ENCODE results near the gene MAPK1.
"Not testable (repeated sequence)": the region's sequence is repeated elsewhere in the genome, so short reads cannot be mapped to it uniquely, and the experiment has no call there.

The MAPK1 gene

GRCh38 chr22:21894799-21895198 lies 27.4 kb upstream of the MAPK1 start:
- Mint-ChIP-seq H3K4me3 (no peak overlapping the region), H3K27ac (no peak overlapping the region), H3K27me3 (no peaks in the 10 kb centered on the region), H3K4me1 (no peaks in the 10 kb centered on the region), H3K9me3 (no peaks in the 10 kb centered on the region)
- DNase-seq (no peak), ATAC-seq (no peak)

- H3K27ac Mint-ChIP-seq: peak overlapping the region in 1 of 2 donors; percentile 65
- H3K27me3 Mint-ChIP-seq: no peaks in the 10 kb centered on the region
Observed at GRCh38 chr22:21889251-21889990, 22.0 kb upstream of the MAPK1 start.

GRCh38 chr22:21887841-21888240 lies 20.4 kb upstream of the MAPK1 start:
- no peak overlapping the region for H3K4me3 Mint-ChIP-seq
- ATAC-seq (no peak), DNase-seq (no peak)
- H3K27me3 Mint-ChIP-seq: no peaks in the 10 kb centered on the region
- no peak overlapping the region for H3K27ac Mint-ChIP-seq
- no peaks in the 10 kb centered on the region for H3K9me3 Mint-ChIP-seq
- H3K4me1 Mint-ChIP-seq: no peaks in the 10 kb centered on the region

More at GRCh38 chr22:21889251-21889990, 22.0 kb upstream of the MAPK1 start:
- no peak for ATAC-seq
- DNase-seq: no peak
- H3K9me3 Mint-ChIP-seq: no peaks in the 10 kb centered on the region
- no peaks in the 10 kb centered on the region for H3K4me1 Mint-ChIP-seq
- no peak overlapping the region for H3K4me3 Mint-ChIP-seq

- H3K9me3 Mint-ChIP-seq, H3K4me3 Mint-ChIP-seq, ATAC-seq, DNase-seq, H3K27me3 Mint-ChIP-seq, H3K4me1 Mint-ChIP-seq, H3K27ac Mint-ChIP-seq: not testable (repeated sequence)
Observed at GRCh38 chr22:21883930-21884329, 16.5 kb upstream of the MAPK1 start.

GRCh38 chr22:21882754-21883333 lies 15.4 kb upstream of the MAPK1 start:
- not testable (repeated sequence) for H3K27ac Mint-ChIP-seq, H3K4me1 Mint-ChIP-seq, H3K4me3 Mint-ChIP-seq, DNase-seq, H3K9me3 Mint-ChIP-seq, H3K27me3 Mint-ChIP-seq, ATAC-seq

GRCh38 chr22:21881841-21882753 lies 14.7 kb upstream of the MAPK1 start:
- ATAC-seq (no peak), DNase-seq (no peak)
- peak overlapping the region in 1 of 2 donors; percentile 53 for H3K27ac Mint-ChIP-seq
- no peaks in the 10 kb centered on the region for H3K27me3 Mint-ChIP-seq
- no peaks in the 10 kb centered on the region for H3K9me3 Mint-ChIP-seq
- peaks cover 1% of the 10 kb centered on the region for H3K4me1 Mint-ChIP-seq
- H3K4me3 Mint-ChIP-seq: no peak overlapping the region

- peak overlapping the region; percentile 6 to 49 for H3K4me3 Mint-ChIP-seq
- DNase-seq (peak; percentile 23 to 56), ATAC-seq (peak; percentile 97)
- peak overlapping the region; percentile 92 to 98 for H3K27ac Mint-ChIP-seq
- H3K4me1 Mint-ChIP-seq: peaks cover 19% of the 10 kb centered on the region
- no peaks in the 10 kb centered on the region for H3K9me3 Mint-ChIP-seq
- H3K27me3 Mint-ChIP-seq: no peaks in the 10 kb centered on the region
Observed at GRCh38 chr22:21876486-21877176, 9.2 kb upstream of the MAPK1 start.

GRCh38 chr22:21874953-21875352 lies 7.5 kb upstream of the MAPK1 start:
- ATAC-seq, H3K9me3 Mint-ChIP-seq, H3K27me3 Mint-ChIP-seq, DNase-seq, H3K4me3 Mint-ChIP-seq: not testable (repeated sequence)
- Mint-ChIP-seq H3K27ac (peak overlapping the region in 1 of 2 donors; percentile 81), H3K4me1 (peaks cover 19% of the 10 kb centered on the region)

- Mint-ChIP-seq H3K27me3 (no peaks in the 10 kb centered on the region), H3K27ac (no peak overlapping the region), H3K4me1 (peaks cover 23% of the 10 kb centered on the region), H3K9me3 (no peaks in the 10 kb centered on the region), H3K4me3 (no peak overlapping the region)
- ATAC-seq (no peak), DNase-seq (no peak)
Observed at GRCh38 chr22:21873619-21874018, 6.2 kb upstream of the MAPK1 start.

- ATAC-seq, H3K27me3 Mint-ChIP-seq, H3K9me3 Mint-ChIP-seq, DNase-seq, H3K4me3 Mint-ChIP-seq, H3K27ac Mint-ChIP-seq: not testable (repeated sequence)
- H3K4me1 Mint-ChIP-seq: peaks cover 32% of the 10 kb centered on the region
Observed at GRCh38 chr22:21872741-21873140, 5.3 kb upstream of the MAPK1 start.

- peak overlapping the region; percentile 77 to 80 for H3K4me3 Mint-ChIP-seq
- H3K27me3 Mint-ChIP-seq: no peaks in the 10 kb centered on the region
- H3K9me3 Mint-ChIP-seq: no peaks in the 10 kb centered on the region
- DNase-seq: no peak
- peak overlapping the region; percentile 98 to 99 for H3K27ac Mint-ChIP-seq
- H3K4me1 Mint-ChIP-seq: peaks cover 37% of the 10 kb centered on the region
- no peak for ATAC-seq
Observed at GRCh38 chr22:21868651-21869050, 1.2 kb upstream of the MAPK1 start.

- peaks cover 51% of the 10 kb centered on the region for H3K4me1 Mint-ChIP-seq
- DNase-seq (peak; percentile 26 to 30), ATAC-seq (peak; percentile 5)
- peaks cover 0 to 3% of the 10 kb centered on the region in 2 donors for H3K9me3 Mint-ChIP-seq
- peak overlapping the region; percentile 98 for H3K27ac Mint-ChIP-seq
- H3K4me3 Mint-ChIP-seq: peak overlapping the region; percentile 90 to 92
- no peaks in the 10 kb centered on the region for H3K27me3 Mint-ChIP-seq
Observed at GRCh38 chr22:21866833-21867527, 465 bp downstream of the MAPK1 start.

GRCh38 chr22:21865041-21865440 lies 2.4 kb downstream of the MAPK1 start:
- Mint-ChIP-seq H3K27ac (no peak overlapping the region), H3K4me3 (peak overlapping the region; percentile 41 to 92), H3K9me3 (peaks cover 0 to 3% of the 10 kb centered on the region in 2 donors), H3K4me1 (peaks cover 70% of the 10 kb centered on the region), H3K27me3 (no peaks in the 10 kb centered on the region)
- no peak for ATAC-seq
- peak in 1 of 2 donors; percentile 32 for DNase-seq

GRCh38 chr22:21862386-21863245 lies 4.8 kb downstream of the MAPK1 start:
- ATAC-seq: no peak
- Mint-ChIP-seq H3K4me3 (peak overlapping the region in 1 of 2 donors; percentile 13), H3K9me3 (peaks cover 0 to 3% of the 10 kb centered on the region in 2 donors), H3K27me3 (no peaks in the 10 kb centered on the region), H3K4me1 (peaks cover 81% of the 10 kb centered on the region), H3K27ac (no peak overlapping the region)
- DNase-seq: no peak
